ENCODE results near the gene CACNA2D2. TPM values are rescaled to one million over a fixed set of nuclear protein-coding genes. Genes with fewer than 3 reads are reported as not detected.

The CACNA2D2 gene
- total and polyA plus RNA-seq, 2 of the 13 experiments (the other 11 are each of a cell fraction or from before 2014, with no cell fraction given) = not detected

GRCh38 chr3:50450209-50450921 is 53.1 kb downstream of the CACNA2D2 start (continued):
- TF ChIP-seq ZNF205 (CRISPR knock-in tag; IDR thresholded peaks at IDR 0.05) (no peak), ZNF687 (CRISPR knock-in tag; IDR thresholded peaks at IDR 0.05) (peak; percentile 14; the same call in 1 of the 2 replicates), SNRNP70 (IDR thresholded peaks at IDR 0.05; ENCODE audit: low read depth, low read length) (no peak), POLR2A (IDR thresholded peaks at IDR 0.05; ENCODE audit: insufficient read depth in 1 of 2, low read depth in 2 of 2, low read length in 2 of 2) (no peak), KDM3A (CRISPR knock-in tag; IDR thresholded peaks at IDR 0.05; ENCODE audit: low read depth) (no peak), SP5 (CRISPR knock-in tag; IDR thresholded peaks at IDR 0.05; ENCODE audit: borderline replicate concordance, low read depth) (peak; percentile 32; the same call in 1 of the 2 replicates), ZBTB38 (CRISPR knock-in tag; IDR thresholded peaks at IDR 0.05) (peak; percentile 37; the same call in 1 of the 2 replicates), ZNF563 (CRISPR knock-in tag; IDR thresholded peaks at IDR 0.05) (no peak), GABPB1 (CRISPR knock-in tag; IDR thresholded peaks at IDR 0.05) (0 out of 2 replicates have a peak, but pooled peaks have one; percentile 10), EEA1 (CRISPR knock-in tag; IDR thresholded peaks at IDR 0.05; ENCODE audit: borderline replicate concordance) (no peak)
- TF ChIP-seq, protein P1, sequence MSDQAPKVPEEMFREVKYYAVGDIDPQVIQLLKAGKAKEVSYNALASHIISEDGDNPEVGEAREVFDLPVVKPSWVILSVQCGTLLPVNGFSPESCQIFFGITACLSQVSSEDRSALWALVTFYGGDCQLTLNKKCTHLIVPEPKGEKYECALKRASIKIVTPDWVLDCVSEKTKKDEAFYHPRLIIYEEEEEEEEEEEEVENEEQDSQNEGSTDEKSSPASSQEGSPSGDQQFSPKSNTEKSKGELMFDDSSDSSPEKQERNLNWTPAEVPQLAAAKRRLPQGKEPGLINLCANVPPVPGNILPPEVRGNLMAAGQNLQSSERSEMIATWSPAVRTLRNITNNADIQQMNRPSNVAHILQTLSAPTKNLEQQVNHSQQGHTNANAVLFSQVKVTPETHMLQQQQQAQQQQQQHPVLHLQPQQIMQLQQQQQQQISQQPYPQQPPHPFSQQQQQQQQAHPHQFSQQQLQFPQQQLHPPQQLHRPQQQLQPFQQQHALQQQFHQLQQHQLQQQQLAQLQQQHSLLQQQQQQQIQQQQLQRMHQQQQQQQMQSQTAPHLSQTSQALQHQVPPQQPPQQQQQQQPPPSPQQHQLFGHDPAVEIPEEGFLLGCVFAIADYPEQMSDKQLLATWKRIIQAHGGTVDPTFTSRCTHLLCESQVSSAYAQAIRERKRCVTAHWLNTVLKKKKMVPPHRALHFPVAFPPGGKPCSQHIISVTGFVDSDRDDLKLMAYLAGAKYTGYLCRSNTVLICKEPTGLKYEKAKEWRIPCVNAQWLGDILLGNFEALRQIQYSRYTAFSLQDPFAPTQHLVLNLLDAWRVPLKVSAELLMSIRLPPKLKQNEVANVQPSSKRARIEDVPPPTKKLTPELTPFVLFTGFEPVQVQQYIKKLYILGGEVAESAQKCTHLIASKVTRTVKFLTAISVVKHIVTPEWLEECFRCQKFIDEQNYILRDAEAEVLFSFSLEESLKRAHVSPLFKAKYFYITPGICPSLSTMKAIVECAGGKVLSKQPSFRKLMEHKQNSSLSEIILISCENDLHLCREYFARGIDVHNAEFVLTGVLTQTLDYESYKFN (CRISPR knock-in tag; conservative IDR thresholded peaks at IDR 0.05) = 0 out of 2 replicates have a peak, but pooled peaks have one; percentile 12
- TF ChIP-seq, protein P2, sequence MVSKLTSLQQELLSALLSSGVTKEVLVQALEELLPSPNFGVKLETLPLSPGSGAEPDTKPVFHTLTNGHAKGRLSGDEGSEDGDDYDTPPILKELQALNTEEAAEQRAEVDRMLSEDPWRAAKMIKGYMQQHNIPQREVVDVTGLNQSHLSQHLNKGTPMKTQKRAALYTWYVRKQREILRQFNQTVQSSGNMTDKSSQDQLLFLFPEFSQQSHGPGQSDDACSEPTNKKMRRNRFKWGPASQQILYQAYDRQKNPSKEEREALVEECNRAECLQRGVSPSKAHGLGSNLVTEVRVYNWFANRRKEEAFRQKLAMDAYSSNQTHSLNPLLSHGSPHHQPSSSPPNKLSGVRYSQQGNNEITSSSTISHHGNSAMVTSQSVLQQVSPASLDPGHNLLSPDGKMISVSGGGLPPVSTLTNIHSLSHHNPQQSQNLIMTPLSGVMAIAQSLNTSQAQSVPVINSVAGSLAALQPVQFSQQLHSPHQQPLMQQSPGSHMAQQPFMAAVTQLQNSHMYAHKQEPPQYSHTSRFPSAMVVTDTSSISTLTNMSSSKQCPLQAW (CRISPR knock-in tag; IDR thresholded peaks at IDR 0.05) = no peak
- TF ChIP-seq, protein P3, sequence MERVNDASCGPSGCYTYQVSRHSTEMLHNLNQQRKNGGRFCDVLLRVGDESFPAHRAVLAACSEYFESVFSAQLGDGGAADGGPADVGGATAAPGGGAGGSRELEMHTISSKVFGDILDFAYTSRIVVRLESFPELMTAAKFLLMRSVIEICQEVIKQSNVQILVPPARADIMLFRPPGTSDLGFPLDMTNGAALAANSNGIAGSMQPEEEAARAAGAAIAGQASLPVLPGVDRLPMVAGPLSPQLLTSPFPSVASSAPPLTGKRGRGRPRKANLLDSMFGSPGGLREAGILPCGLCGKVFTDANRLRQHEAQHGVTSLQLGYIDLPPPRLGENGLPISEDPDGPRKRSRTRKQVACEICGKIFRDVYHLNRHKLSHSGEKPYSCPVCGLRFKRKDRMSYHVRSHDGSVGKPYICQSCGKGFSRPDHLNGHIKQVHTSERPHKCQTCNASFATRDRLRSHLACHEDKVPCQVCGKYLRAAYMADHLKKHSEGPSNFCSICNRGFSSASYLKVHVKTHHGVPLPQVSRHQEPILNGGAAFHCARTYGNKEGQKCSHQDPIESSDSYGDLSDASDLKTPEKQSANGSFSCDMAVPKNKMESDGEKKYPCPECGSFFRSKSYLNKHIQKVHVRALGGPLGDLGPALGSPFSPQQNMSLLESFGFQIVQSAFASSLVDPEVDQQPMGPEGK (CRISPR knock-in tag; IDR thresholded peaks at IDR 0.05) = peak; percentile 54

Data from HepG2 (cell line).